Measurements from ENCODE around the gene GSN. TPM values are rescaled to one million over a fixed set of nuclear protein-coding genes. Genes with fewer than 3 reads are reported as not detected.

The GSN gene
- total and polyA plus RNA-seq, 2 of the 13 experiments (the other 11 are each of a cell fraction or from before 2014, with no cell fraction given), result 294 to 307 TPM

- CTCF ChIA-PET (ENCODE audit: low intra/inter-chr PET ratio, low total read pairs), result no interaction called here
- Histone ChIP-seq H3K36me3 (replicated peaks in 1 of 2; ENCODE audit: control insufficient read depth in 1 of 2, insufficient read depth in 2 of 2, low read length in 2 of 2) (peaks cover 20 to 55% of the 10 kb centered on the region in 2 experiments), H4K20me1 (ENCODE audit: insufficient read depth, low read length) (peaks cover 3% of the 10 kb centered on the region; the same call in 1 of the 2 replicates), H3K9ac (ENCODE audit: insufficient read depth, low read depth, low read length) (no peak overlapping the region), H3K4me3 (replicated peaks in 1 of 3; ENCODE audit: insufficient read depth in 1 of 3, low read depth in 2 of 3, low read length in 3 of 3) (no peak overlapping the region), H3K79me2 (ENCODE audit: insufficient read depth, low read length) (no peaks in the 10 kb centered on the region), H3K9me3 (ENCODE audit: low read length) (no peaks in the 10 kb centered on the region), H3K4me1 (ENCODE audit: insufficient read depth, low read length) (no peaks in the 10 kb centered on the region), H3K4me2 (ENCODE audit: low read depth, low read length) (no peak overlapping the region), H3K27me3 (ENCODE audit: control insufficient read depth in 1 of 2, insufficient read depth in 2 of 2, low read length in 2 of 2) (no peaks in the 10 kb centered on the region), H3K27ac (ENCODE audit: extremely low read length, insufficient read depth, low read length) (no peak overlapping the region), H2AFZ (ENCODE audit: low read length) (no peak overlapping the region)
- no TSS peak for BruUV-seq (replicated peaks)
- intact Hi-C loops (cut with micrococcal nuclease; ENCODE audit: unreplicated experiment) (no loop called here), in situ Hi-C loops (cut with HindIII; ENCODE audit: extremely low pct_ligation_motif_present, low pct_unique_long_range_greater_than_20kb) (no loop called here)
- no peak for TF ChIP-seq ZNF639 (CRISPR knock-in tag; conservative IDR thresholded peaks at IDR 0.05)
- no peak for TF ChIP-seq ZXDC (CRISPR knock-in tag; IDR thresholded peaks at IDR 0.05)
- no peak for TF ChIP-seq ZBTB10 (CRISPR knock-in tag; IDR thresholded peaks at IDR 0.05; ENCODE audit: borderline replicate concordance)
- no peak for TF ChIP-seq ZFP82 (CRISPR knock-in tag; IDR thresholded peaks at IDR 0.05; ENCODE audit: borderline replicate concordance)
- TF ChIP-seq ZNF235 (CRISPR knock-in tag; IDR thresholded peaks at IDR 0.05; ENCODE audit: borderline replicate concordance), result no peak
- TF ChIP-seq MTA3 (CRISPR knock-in tag; IDR thresholded peaks at IDR 0.05), result no peak
- no peak for TF ChIP-seq DR1 (CRISPR knock-in tag; IDR thresholded peaks at IDR 0.05)
- TF ChIP-seq HDAC2 (CRISPR knock-in tag; IDR thresholded peaks at IDR 0.05), result no peak
- TF ChIP-seq ONECUT2 (CRISPR knock-in tag; IDR thresholded peaks at IDR 0.05), result no peak
- no peak for TF ChIP-seq SMYD3 (CRISPR knock-in tag; IDR thresholded peaks at IDR 0.05)
- no peak for TF ChIP-seq TP53 (CRISPR knock-in tag; conservative IDR thresholded peaks at IDR 0.05)
- no peak for TF ChIP-seq ATF7-NPFF (CRISPR knock-in tag; IDR thresholded peaks at IDR 0.05; ENCODE audit: low read depth)
- no peak for TF ChIP-seq TIGD3 (CRISPR knock-in tag; IDR thresholded peaks at IDR 0.05; ENCODE audit: borderline replicate concordance)
- TF ChIP-seq MEIS2 (CRISPR knock-in tag; IDR thresholded peaks at IDR 0.05), result no peak
- FAIRE-seq (no peak), ATAC-seq (no peak), DNase-seq (ENCODE audit: low spot score) (no peak)
- 94% methylated on average over 1 of the region's 1 CpG for WGBS (ENCODE audit: low lambda C conversion rate)
- POLR2A ChIA-PET, result no interaction called here
Measured at GRCh38 chr9:121350036-121350435, 82.1 kb downstream of the GSN start.

All from HepG2 (cell line).